ENCODE results near the gene LHX3.

DNA sequence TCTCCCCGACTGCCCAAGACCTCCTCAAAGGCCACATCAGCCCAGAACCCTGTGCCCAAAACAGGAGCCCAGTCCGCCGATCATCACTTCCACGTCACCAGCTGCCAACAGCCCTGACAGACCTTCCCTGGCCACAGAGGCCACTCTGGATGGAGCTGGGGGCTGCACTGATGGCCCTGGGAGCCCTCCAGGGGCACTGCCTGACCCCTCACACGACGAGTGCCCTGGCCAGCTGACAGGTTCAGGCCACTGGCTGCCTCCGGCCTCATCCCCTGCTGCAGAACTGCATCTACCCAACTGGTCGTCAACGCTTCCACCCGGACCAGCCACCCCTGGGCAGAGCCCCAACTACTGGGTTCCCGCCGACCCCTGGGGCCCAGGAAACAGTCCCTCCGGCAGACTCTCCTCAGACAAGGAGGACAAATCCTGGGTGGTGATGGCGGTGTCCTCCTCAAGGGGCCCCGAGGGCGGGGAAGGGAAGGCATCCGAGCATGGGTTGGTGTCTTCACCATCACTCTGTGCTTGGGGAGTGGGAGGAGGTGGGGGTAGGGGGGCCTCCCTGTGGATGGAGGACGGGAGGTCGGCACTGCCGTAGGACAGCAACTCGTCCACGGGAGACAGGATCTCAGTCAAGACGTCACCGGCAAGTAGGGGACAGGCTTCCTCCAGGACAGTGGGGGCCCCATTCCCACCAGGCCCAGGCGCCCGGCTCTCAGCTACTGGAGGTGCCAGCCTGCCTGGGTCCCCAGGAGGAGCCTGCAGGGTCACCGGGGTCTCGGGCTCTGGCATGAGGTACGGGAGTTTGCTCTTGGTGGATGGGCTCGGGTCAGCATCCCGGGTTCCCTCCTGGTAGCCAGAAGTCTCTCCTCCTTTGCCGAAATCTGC, 48.6 kb upstream of the LHX3 start:
- no peak for TF ChIP-seq TAF1 (IDR thresholded peaks at IDR 0.05; ENCODE audit: low read depth)
- TF ChIP-seq, protein P1, sequence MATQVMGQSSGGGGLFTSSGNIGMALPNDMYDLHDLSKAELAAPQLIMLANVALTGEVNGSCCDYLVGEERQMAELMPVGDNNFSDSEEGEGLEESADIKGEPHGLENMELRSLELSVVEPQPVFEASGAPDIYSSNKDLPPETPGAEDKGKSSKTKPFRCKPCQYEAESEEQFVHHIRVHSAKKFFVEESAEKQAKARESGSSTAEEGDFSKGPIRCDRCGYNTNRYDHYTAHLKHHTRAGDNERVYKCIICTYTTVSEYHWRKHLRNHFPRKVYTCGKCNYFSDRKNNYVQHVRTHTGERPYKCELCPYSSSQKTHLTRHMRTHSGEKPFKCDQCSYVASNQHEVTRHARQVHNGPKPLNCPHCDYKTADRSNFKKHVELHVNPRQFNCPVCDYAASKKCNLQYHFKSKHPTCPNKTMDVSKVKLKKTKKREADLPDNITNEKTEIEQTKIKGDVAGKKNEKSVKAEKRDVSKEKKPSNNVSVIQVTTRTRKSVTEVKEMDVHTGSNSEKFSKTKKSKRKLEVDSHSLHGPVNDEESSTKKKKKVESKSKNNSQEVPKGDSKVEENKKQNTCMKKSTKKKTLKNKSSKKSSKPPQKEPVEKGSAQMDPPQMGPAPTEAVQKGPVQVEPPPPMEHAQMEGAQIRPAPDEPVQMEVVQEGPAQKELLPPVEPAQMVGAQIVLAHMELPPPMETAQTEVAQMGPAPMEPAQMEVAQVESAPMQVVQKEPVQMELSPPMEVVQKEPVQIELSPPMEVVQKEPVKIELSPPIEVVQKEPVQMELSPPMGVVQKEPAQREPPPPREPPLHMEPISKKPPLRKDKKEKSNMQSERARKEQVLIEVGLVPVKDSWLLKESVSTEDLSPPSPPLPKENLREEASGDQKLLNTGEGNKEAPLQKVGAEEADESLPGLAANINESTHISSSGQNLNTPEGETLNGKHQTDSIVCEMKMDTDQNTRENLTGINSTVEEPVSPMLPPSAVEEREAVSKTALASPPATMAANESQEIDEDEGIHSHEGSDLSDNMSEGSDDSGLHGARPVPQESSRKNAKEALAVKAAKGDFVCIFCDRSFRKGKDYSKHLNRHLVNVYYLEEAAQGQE (IDR thresholded peaks at IDR 0.05; ENCODE audit: borderline replicate concordance), result no peak
- no peak for TF ChIP-seq POLR2AphosphoS5 (IDR thresholded peaks at IDR 0.05)
- TF ChIP-seq, protein P2, sequence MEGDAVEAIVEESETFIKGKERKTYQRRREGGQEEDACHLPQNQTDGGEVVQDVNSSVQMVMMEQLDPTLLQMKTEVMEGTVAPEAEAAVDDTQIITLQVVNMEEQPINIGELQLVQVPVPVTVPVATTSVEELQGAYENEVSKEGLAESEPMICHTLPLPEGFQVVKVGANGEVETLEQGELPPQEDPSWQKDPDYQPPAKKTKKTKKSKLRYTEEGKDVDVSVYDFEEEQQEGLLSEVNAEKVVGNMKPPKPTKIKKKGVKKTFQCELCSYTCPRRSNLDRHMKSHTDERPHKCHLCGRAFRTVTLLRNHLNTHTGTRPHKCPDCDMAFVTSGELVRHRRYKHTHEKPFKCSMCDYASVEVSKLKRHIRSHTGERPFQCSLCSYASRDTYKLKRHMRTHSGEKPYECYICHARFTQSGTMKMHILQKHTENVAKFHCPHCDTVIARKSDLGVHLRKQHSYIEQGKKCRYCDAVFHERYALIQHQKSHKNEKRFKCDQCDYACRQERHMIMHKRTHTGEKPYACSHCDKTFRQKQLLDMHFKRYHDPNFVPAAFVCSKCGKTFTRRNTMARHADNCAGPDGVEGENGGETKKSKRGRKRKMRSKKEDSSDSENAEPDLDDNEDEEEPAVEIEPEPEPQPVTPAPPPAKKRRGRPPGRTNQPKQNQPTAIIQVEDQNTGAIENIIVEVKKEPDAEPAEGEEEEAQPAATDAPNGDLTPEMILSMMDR (IDR thresholded peaks at IDR 0.05; ENCODE audit: poor library complexity, severe bottlenecking), result no peak
- no peak for TF ChIP-seq EZH2 (IDR thresholded peaks at IDR 0.05; ENCODE audit: borderline replicate concordance, insufficient read depth, low read length, poor library complexity, severe bottlenecking)
